KMS-11 (cell line): ENCODE data around the gene MYH11.

Source experiments
- H2AFZ ChIP-seq: fragments of 200-600 bp; sonication (generic); 2 replicates; pipeline ENCODE4 v1.6.1; 2016; ENCODE audit warnings: antibody characterized with exemption, mixed run types, low read depth
- H3K27ac ChIP-seq: fragments of 200-600 bp; sonication (generic); 2 replicates; pipeline ENCODE4 v1.6.1; 2016; ENCODE audit warnings: mild to moderate bottlenecking, mixed run types
- H3K27me3 ChIP-seq: fragments of 200-600 bp; sonication (generic); 2 replicates; pipeline ENCODE4 v1.6.1; 2017; ENCODE audit warnings: mild to moderate bottlenecking, low read depth, mixed run types, moderate library complexity; ENCODE audit not compliant: insufficient read depth
- H3K36me3 ChIP-seq: fragments of 200-600 bp; sonication (generic); 2 replicates; pipeline ENCODE4 v1.6.1; 2017; ENCODE audit warnings: mild to moderate bottlenecking, mixed run types; ENCODE audit not compliant: insufficient read depth
- H3K4me1 ChIP-seq: fragments of 200-600 bp; sonication (generic); 2 replicates; pipeline ENCODE4 v1.6.1; 2016; ENCODE audit warnings: mild to moderate bottlenecking, low read depth, mixed run types; ENCODE audit not compliant: poor library complexity, severe bottlenecking
- H3K4me2 ChIP-seq: fragments of 200-600 bp; sonication (generic); 2 replicates; pipeline ENCODE4 v1.7.0; 2016; ENCODE audit warnings: mild to moderate bottlenecking, mixed run types
- H3K4me3 ChIP-seq: fragments of 200-600 bp; sonication (generic); IDR thresholded peaks from 2 replicates; pipeline ENCODE4 v1.6.1; 2017; ENCODE audit warnings: low read depth, low read length, mixed read lengths; ENCODE audit not compliant: insufficient read depth
- H3K79me2 ChIP-seq: fragments of 200-600 bp; sonication (generic); 2 replicates; pipeline ENCODE4 v1.6.1; 2016; ENCODE audit warnings: low read depth, mixed run types; ENCODE audit not compliant: insufficient read depth
- H3K9ac ChIP-seq: fragments of 200-600 bp; sonication (generic); 2 replicates; pipeline ENCODE4 v1.6.1; 2016; ENCODE audit warnings: mild to moderate bottlenecking, mixed run types
- H4K20me1 ChIP-seq: fragments of 200-600 bp; sonication (generic); 2 replicates; pipeline ENCODE4 v1.6.1; 2016; ENCODE audit warnings: mild to moderate bottlenecking, mixed run types; ENCODE audit not compliant: insufficient read depth
- TF ChIP-seq, protein P1 (sequence below): fragments of 200-600 bp; sonication (generic); conservative IDR thresholded peaks from 2 replicates; pipeline ENCODE4 v1.6.1; 2017; ENCODE audit warnings: low read depth, mild to moderate bottlenecking, antibody characterized with exemption, low read length, moderate library complexity, mixed read lengths

MYH11 gene

DNA sequence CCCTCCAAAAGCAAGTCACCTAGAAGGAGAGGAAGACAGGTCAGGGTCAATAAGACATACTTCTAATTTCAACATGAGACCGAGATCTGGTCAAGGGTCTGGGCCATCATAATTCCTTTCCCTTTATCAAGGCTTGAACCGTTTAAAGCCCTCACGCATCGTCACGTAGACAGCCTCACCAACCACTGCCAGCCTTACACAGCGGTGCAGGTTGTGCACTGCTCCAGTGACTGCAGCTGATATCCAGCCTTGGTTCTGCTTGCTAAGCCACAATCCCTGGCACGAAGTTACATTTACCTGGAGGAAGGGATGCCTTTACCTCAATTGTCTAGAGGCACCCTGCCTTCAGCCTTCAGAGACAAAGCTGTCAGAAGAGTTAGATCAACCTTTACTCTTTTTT lies 85.1 kb downstream of the MYH11 start:
- TF ChIP-seq, protein P1, sequence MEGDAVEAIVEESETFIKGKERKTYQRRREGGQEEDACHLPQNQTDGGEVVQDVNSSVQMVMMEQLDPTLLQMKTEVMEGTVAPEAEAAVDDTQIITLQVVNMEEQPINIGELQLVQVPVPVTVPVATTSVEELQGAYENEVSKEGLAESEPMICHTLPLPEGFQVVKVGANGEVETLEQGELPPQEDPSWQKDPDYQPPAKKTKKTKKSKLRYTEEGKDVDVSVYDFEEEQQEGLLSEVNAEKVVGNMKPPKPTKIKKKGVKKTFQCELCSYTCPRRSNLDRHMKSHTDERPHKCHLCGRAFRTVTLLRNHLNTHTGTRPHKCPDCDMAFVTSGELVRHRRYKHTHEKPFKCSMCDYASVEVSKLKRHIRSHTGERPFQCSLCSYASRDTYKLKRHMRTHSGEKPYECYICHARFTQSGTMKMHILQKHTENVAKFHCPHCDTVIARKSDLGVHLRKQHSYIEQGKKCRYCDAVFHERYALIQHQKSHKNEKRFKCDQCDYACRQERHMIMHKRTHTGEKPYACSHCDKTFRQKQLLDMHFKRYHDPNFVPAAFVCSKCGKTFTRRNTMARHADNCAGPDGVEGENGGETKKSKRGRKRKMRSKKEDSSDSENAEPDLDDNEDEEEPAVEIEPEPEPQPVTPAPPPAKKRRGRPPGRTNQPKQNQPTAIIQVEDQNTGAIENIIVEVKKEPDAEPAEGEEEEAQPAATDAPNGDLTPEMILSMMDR = no peak
- no peak overlapping the region for H3K9ac ChIP-seq
- no peak overlapping the region for H3K4me2 ChIP-seq
- H3K4me3 ChIP-seq = no peak overlapping the region
- no peak overlapping the region for H3K27ac ChIP-seq
- no peaks in the 10 kb centered on the region for H3K79me2 ChIP-seq
- H2AFZ ChIP-seq = no peak overlapping the region
- no peaks in the 10 kb centered on the region for H4K20me1 ChIP-seq
- H3K4me1 ChIP-seq = no peaks in the 10 kb centered on the region
- H3K27me3 ChIP-seq = no peaks in the 10 kb centered on the region
- no peaks in the 10 kb centered on the region for H3K36me3 ChIP-seq

- Histone ChIP-seq H3K27me3 (no peaks in the 10 kb centered on the region), H3K36me3 (no peaks in the 10 kb centered on the region), H3K9ac (no peak overlapping the region), H3K79me2 (no peaks in the 10 kb centered on the region), H3K4me2 (no peak overlapping the region), H3K4me3 (no peak overlapping the region), H3K27ac (no peak overlapping the region), H2AFZ (no peak overlapping the region), H3K4me1 (peaks cover 4% of the 10 kb centered on the region), H4K20me1 (no peaks in the 10 kb centered on the region)
- TF ChIP-seq, protein P1 = no peak
These were observed 86.3 kb downstream of the MYH11 start for GRCh38 chr16:15770512-15770911.

- TF ChIP-seq, protein P1 = no peak
- H3K27me3 ChIP-seq = no peaks in the 10 kb centered on the region
- H3K36me3 ChIP-seq = no peaks in the 10 kb centered on the region
- H4K20me1 ChIP-seq = no peaks in the 10 kb centered on the region
- H2AFZ ChIP-seq = no peak overlapping the region
- H3K4me3 ChIP-seq = no peak overlapping the region
- H3K4me1 ChIP-seq = peaks cover 4% of the 10 kb centered on the region
- no peak overlapping the region for H3K27ac ChIP-seq
- no peaks in the 10 kb centered on the region for H3K79me2 ChIP-seq
- H3K9ac ChIP-seq = no peak overlapping the region
- H3K4me2 ChIP-seq = no peak overlapping the region
These were observed 86.7 kb downstream of the MYH11 start for GRCh38 chr16:15770107-15770506.

DNA sequence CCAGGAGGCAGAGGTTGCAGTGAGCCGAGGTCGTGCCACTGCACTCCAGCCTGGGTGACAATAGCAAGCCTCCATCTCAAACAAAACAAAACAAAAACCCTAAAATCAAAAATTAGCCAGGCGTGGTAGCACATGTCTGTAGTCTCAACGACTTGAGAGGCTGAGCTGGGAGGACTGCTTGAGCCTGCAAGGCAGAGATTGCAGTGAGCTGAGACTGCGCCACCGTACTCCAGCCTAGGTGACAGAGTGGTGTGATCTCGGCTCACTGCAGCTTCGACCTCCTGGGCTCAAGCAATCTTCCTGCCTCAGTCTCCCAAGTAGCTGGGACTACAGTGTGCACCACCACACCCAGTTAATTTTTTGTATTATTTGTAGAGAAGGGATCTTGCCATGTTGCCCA lies 87.6 kb downstream of the MYH11 start:
- Histone ChIP-seq H3K27ac (no peak overlapping the region), H3K4me2 (no peak overlapping the region), H3K79me2 (no peaks in the 10 kb centered on the region), H2AFZ (no peak overlapping the region), H3K4me1 (peaks cover 4% of the 10 kb centered on the region), H3K4me3 (no peak overlapping the region), H3K36me3 (no peaks in the 10 kb centered on the region), H3K27me3 (no peaks in the 10 kb centered on the region), H4K20me1 (no peaks in the 10 kb centered on the region), H3K9ac (no peak overlapping the region)
- TF ChIP-seq, protein P1 = no peak
